K562 (cell line): Measurements from ENCODE around the gene C11orf98. TPM values are rescaled to one million over a fixed set of nuclear protein-coding genes. Genes with fewer than 3 reads are reported as not detected.
"Not testable (repeated sequence)": the region's sequence is repeated elsewhere in the genome, so short reads cannot be mapped to it uniquely, and the experiment has no call there.

Experiments used
- ATAC-seq: fragments of 200-7000 bp; cut with Tn5 transposase; 3 replicates; pipeline ENCODE4 v1.9.1; 2020; ENCODE audit warnings: moderate library complexity
- BruUV-seq: library from RNA; stranded (reverse); fragments of 400-500 nt; replicated peaks from 2 replicates; lab custom pipeline; 2021; lab: Mats Ljungman, UMichigan
- CTCF ChIA-PET: fragments of 300-600 bp; formaldehyde crosslinking; extraction: SDS; loops from one replicate; lab custom pipeline; 2021; ENCODE audit warnings: low intra/inter-chr PET ratio; lab: Yijun Ruan, JAX
- POLR2A ChIA-PET: fragments of 300-600, 350-650 bp; sonication (Branson Sonifier 250); formaldehyde crosslinking; extraction: SDS; loops from one replicate; lab custom pipeline; 2021; ENCODE audit warnings: antibody characterized with exemption, inconsistent platforms; lab: Yijun Ruan, JAX
- DNase-seq, 4 experiments: peaks; one replicate each; pipeline versions ENCODE4 v3.0.0 to v3.0.0-alpha.2; 2011 to 2018; ENCODE audit warnings: low spot score in 3 of 4, mixed read lengths in 3 of 4; ENCODE audit errors: extremely low read depth in 1 of 4
- FAIRE-seq: peaks from 2 replicates; lab custom pipeline; 2011; peaks lifted over from hg19 to GRCh38; lab: Jason Lieb, UNC
- H2AFZ ChIP-seq: 2 replicates; pipeline ENCODE4 v1.6.0; 2011; ENCODE audit warnings: low read depth, low read length, control low read depth, inconsistent platforms
- H3K27ac ChIP-seq: fragments of 200-600 bp; 3 replicates; pipeline ENCODE4 v1.8.0; 2011; ENCODE audit warnings: low read depth, mild to moderate bottlenecking, control low read depth, inconsistent platforms, low read length, moderate library complexity, mixed read lengths; ENCODE audit errors: extremely low read depth
- H3K27me3 ChIP-seq, 2 experiments: fragments of 300-600 bp in 1 of 2; 2 replicates in 1 of 2; 3 replicates in 1 of 2; pipeline versions ENCODE4 v1.6.0 to v1.8.0; 2011; ENCODE audit warnings: inconsistent platforms in 2 of 2, low read length in 2 of 2, mild to moderate bottlenecking in 1 of 2, mixed read lengths in 1 of 2, moderate library complexity in 1 of 2; ENCODE audit not compliant: control insufficient read depth in 2 of 2, insufficient read depth in 2 of 2
- H3K36me3 ChIP-seq: fragments of 300-600 bp; 3 replicates; pipeline ENCODE4 v1.8.0; 2011; ENCODE audit warnings: mild to moderate bottlenecking, low read length, inconsistent platforms; ENCODE audit not compliant: control insufficient read depth, insufficient read depth
- H3K4me1 ChIP-seq, 2 experiments: fragments of 200-600 bp in 1 of 2; replicated peaks in 1 of 2; 2 replicates in 1 of 2; 3 replicates in 1 of 2; pipeline versions ENCODE4 v1.5.1 to v1.8.0; 2011; ENCODE audit warnings: inconsistent platforms in 2 of 2, low read length in 2 of 2, mild to moderate bottlenecking in 1 of 2, mixed read lengths in 1 of 2, moderate library complexity in 1 of 2; ENCODE audit not compliant: control insufficient read depth in 2 of 2, insufficient read depth in 2 of 2
- H3K4me2 ChIP-seq: 2 replicates; pipeline ENCODE4 v1.6.1; 2011; ENCODE audit warnings: low read length, control low read depth, inconsistent platforms, mixed read lengths; ENCODE audit not compliant: insufficient read depth
- H3K4me3 ChIP-seq: fragments of 200-600 bp; sonication (generic), shearing (Covaris generic); 2 replicates; pipeline ENCODE4 v1.5.1; 2016; ENCODE audit warnings: control low read depth, inconsistent platforms
- H3K79me2 ChIP-seq: fragments of 200-600 bp; 3 replicates; pipeline ENCODE4 v1.8.0; 2011; ENCODE audit warnings: low read length, inconsistent platforms; ENCODE audit not compliant: control insufficient read depth, insufficient read depth
- H3K9ac ChIP-seq, 2 experiments: 2 replicates each; pipeline versions ENCODE4 v1.6.0 to v1.6.1; 2011; ENCODE audit warnings: low read depth in 2 of 2, low read length in 2 of 2, control low read depth in 1 of 2, inconsistent platforms in 1 of 2, mild to moderate bottlenecking in 1 of 2, mixed read lengths in 1 of 2; ENCODE audit not compliant: insufficient read depth in 1 of 2
- H3K9me1 ChIP-seq: one replicate; pipeline ENCODE4 v1.6.0; 2011; ENCODE audit warnings: inconsistent platforms, mild to moderate bottlenecking, low read length, moderate library complexity; ENCODE audit not compliant: control insufficient read depth, insufficient read depth
- H3K9me3 ChIP-seq: replicated peaks from 2 replicates; pipeline ENCODE4 v1.5.1; 2011; ENCODE audit warnings: low read depth, low read length, inconsistent platforms; ENCODE audit not compliant: control insufficient read depth, insufficient read depth
- H4K20me1 ChIP-seq: replicated peaks from 2 replicates; pipeline ENCODE4 v1.6.1; 2011; ENCODE audit warnings: low read length, inconsistent platforms, mixed read lengths; ENCODE audit not compliant: control insufficient read depth, insufficient read depth
- E2F1 ChIP-seq: sonication (generic); formaldehyde crosslinking; IDR thresholded peaks from 2 replicates; pipeline ENCODE4 v1.8.1; 2023; ENCODE audit warnings: mild to moderate bottlenecking, missing genetic modification reagents, moderate library complexity
- EHMT2 ChIP-seq: fragments of 450-650 bp; IDR thresholded peaks from 2 replicates; pipeline ENCODE4 v1.6.1; 2018; ENCODE audit warnings: antibody characterized with exemption
- FOXK1 ChIP-seq: sonication (generic); formaldehyde crosslinking; IDR thresholded peaks from 2 replicates; pipeline ENCODE4 v1.8.0; 2022; ENCODE audit warnings: missing genetic modification reagents, mild to moderate bottlenecking, borderline replicate concordance
- MEF2A ChIP-seq: IDR thresholded peaks from 2 replicates; pipeline ENCODE4 v1.6.1; 2011; ENCODE audit warnings: low read depth, mild to moderate bottlenecking, low read length, moderate library complexity; ENCODE audit not compliant: control insufficient read depth
- POLR2G ChIP-seq: fragments of 200-400 bp; formaldehyde crosslinking; IDR thresholded peaks from 2 replicates; pipeline ENCODE4 v1.6.1; 2017; ENCODE audit warnings: low read depth, mild to moderate bottlenecking, antibody characterized with exemption, low read length, moderate library complexity
- RB1 ChIP-seq: fragments of 450-650 bp; IDR thresholded peaks from 2 replicates; pipeline ENCODE4 v1.6.1; 2017; ENCODE audit warnings: low read depth, mild to moderate bottlenecking
- RBFOX2 ChIP-seq: fragments of 200-400 bp; formaldehyde crosslinking; IDR thresholded peaks from 2 replicates; pipeline ENCODE4 v1.6.1; 2017; ENCODE audit warnings: low read depth, mild to moderate bottlenecking, low read length, moderate library complexity
- SLC30A9 ChIP-seq: fragments of 250-450 bp; sonication (Bioruptor Pico); IDR thresholded peaks from 2 replicates; pipeline ENCODE4 v1.8.0; 2022; ENCODE audit warnings: mild to moderate bottlenecking, moderate library complexity
- WGBS: fragments of 100-300 bp; shearing (Covaris generic); methylation state at CpG from one replicate; pipeline ENCODE4 v1.1.6; 2016; ENCODE audit warnings: low coverage, mixed read lengths; ENCODE audit not compliant: insufficient coverage; ENCODE audit errors: missing lambda C conversion rate; 5-methylcytosine and 5-hydroxymethylcytosine counted together
- in situ Hi-C: fragments of 300-500 bp; cut with MboI; formaldehyde crosslinking; loops from 4 replicates; pipeline ENCODE4 v1.15.0; 2018; ENCODE audit warnings: inconsistent platforms, mixed read lengths
- intact Hi-C: fragments of 100-400 bp; cut with micrococcal nuclease; formaldehyde crosslinking; loops from 2 replicates; pipeline ENCODE4 v1.14.2; 2022
- polyA plus RNA-seq, 8 experiments: library from polyadenylated mRNA; depleted of rRNA in 4 of 8; stranded (reverse) in 5 of 8; unstranded in 3 of 8; fragments of >200 nt; fragmentation: Nextera tagmentation in 2 of 8; fragmentation: Illumina TruSeq in 1 of 8; extraction: Ambion mirVana in 2 of 8; extraction: Trizol in 1 of 8; gene quantifications; 2 replicates each; pipeline versions ENCODE4 v1.2.1 to v1.2.3, GENCODE V29; 2011 to 2014; ENCODE audit warnings: inconsistent platforms in 1 of 8, missing spikeins in 1 of 8
- total RNA-seq, 7 experiments: library from RNA; depleted of rRNA in 6 of 7; stranded (reverse); fragments of >200 nt in 6 of 7; fragmentation: Illumina TruSeq in 2 of 7; extraction: Trizol in 2 of 7; gene quantifications; 2 replicates each; pipeline versions ENCODE4 v1.2.1 to v1.2.3, GENCODE V29; 2011 to 2021; ENCODE audit warnings: low replicate concordance in 1 of 7

The C11orf98 gene
- total and polyA plus RNA-seq, 9 of the 15 experiments (the other 6 are each of a cell fraction or from before 2014, with no cell fraction given), result 103 to 352 (median 218) TPM

DNA sequence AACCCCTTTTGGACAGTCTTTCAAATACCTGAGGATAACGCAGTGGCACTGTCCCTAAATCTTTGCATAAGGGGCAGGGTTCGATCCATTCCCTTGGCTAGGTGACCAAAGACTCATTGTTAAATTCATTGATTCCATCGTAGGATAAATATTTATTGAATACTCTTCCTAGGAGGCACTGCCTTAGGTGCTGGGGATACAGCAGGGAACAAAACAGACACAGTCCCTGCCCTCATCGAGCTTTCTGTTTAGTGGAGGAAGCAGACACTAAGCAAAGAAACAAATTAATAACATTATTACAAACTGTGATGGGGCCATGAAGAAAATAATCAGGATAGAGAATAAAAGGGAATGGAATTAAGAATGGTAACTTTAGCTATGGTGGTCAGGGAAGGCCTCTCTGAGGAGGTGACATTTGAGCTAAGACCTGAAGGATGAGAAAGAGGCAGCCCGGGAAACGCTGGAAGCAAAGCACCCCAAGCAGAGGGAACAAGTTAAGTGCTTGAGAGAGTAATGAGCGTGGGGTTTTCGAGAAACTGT lies 43.9 kb downstream of the C11orf98 start (continued):
- TF ChIP-seq E2F1 (CRISPR knock-in tag), result no peak
- 0 out of 2 replicates have a peak, but pooled peaks have one; percentile 36 for TF ChIP-seq FOXK1 (CRISPR knock-in tag)
- no peak for TF ChIP-seq RB1
- TF ChIP-seq EHMT2, result no peak
- TF ChIP-seq SLC30A9, result no peak
- no peak for TF ChIP-seq MEF2A
- TF ChIP-seq, all 486 proteins: peak for 13

DNA sequence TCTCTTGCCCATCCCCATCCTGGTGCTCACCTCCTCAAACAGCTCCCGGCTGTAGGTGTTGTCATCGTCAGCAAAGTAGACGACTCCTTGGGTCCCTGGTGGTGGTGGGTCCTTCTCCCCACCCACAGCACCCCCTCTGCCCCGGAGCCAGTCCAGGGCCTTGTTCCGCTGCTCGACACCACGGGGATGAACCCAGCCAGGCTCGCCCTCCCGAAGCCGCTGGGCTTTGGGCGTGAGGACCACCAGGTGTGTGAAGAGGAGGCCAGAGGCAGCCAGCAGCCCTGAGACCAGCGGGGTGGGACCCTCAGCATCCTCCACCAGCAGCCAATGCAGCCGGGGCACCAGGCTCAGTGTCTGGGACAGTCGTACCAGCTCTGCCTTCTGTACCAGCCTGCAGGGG lies 48.1 kb downstream of the C11orf98 start:
- H3K9me3 ChIP-seq, in situ Hi-C loops, FAIRE-seq, CTCF ChIA-PET, ATAC-seq, H3K4me2 ChIP-seq, H3K27ac ChIP-seq, H3K27me3 ChIP-seq, BruUV-seq, H3K4me3 ChIP-seq, H3K9me1 ChIP-seq, intact Hi-C loops, DNase-seq, H2AFZ ChIP-seq, H4K20me1 ChIP-seq, POLR2A ChIA-PET: not testable (repeated sequence)
- TF ChIP-seq RBFOX2, result peak; percentile 48
- TF ChIP-seq POLR2G, result peak; percentile 65
- H3K36me3 ChIP-seq, result peaks cover 34% of the 10 kb centered on the region
- H3K79me2 ChIP-seq, result peaks cover 22% of the 10 kb centered on the region
- 100% methylated on average over 4 of the region's 14 CpGs for WGBS
- H3K4me1 ChIP-seq, result peaks cover 24 to 49% of the 10 kb centered on the region in 2 experiments; a peak in 4 of 5 replicates
- 0 out of 4 replicates have a peak overlapping the region, but pooled peaks of 1 of the 2 experiments have one; percentile 19 for H3K9ac ChIP-seq
